Measurements from ENCODE around the gene LLCFC1. TPM values are rescaled to one million over a fixed set of nuclear protein-coding genes. Genes with fewer than 3 reads are reported as not detected.

LLCFC1 gene
- total and polyA plus RNA-seq, 2 of the 13 experiments (the other 11 are each of a cell fraction or from before 2014, with no cell fraction given) = not detected

DNA sequence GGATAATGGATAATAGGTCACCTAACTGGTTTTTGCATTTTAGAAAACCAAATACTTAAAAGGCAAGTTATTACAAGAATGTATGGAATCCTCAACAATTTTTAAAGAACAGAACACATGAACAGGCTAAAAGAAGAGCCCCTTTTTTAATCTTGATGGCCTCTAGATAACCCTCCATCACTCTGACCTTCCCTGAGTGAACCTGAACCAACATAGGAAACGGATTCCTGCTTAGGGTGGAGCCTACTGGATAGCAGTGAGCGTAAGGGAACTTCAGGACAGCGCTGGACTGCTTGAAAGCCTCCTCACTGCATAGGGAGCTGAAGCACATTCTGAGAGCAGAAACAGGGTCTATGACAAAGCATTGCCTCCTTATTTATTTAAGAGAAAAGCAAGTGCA is 26.2 kb upstream of the LLCFC1 start:
- no peaks in the 10 kb centered on the region for H4K20me1 ChIP-seq (ENCODE audit: insufficient read depth, low read length)
- H3K27me3 ChIP-seq (ENCODE audit: control insufficient read depth in 1 of 2, insufficient read depth in 2 of 2, low read length in 2 of 2) = 0 out of 5 replicates have a peak, but pooled peaks cover 0 to 1% of the 10 kb centered on the region in 2 experiments
- no peak overlapping the region for H3K9ac ChIP-seq (ENCODE audit: insufficient read depth, low read depth, low read length)
- H2AFZ ChIP-seq (ENCODE audit: low read length) = no peak overlapping the region
- in situ Hi-C loops (cut with HindIII; ENCODE audit: extremely low pct_ligation_motif_present, low pct_unique_long_range_greater_than_20kb) = no loop called here
- H3K4me1 ChIP-seq (ENCODE audit: insufficient read depth, low read length) = no peaks in the 10 kb centered on the region
- DNase-seq (ENCODE audit: low spot score) = no peak
- WGBS (ENCODE audit: low lambda C conversion rate) = 0% methylated on average over 3 of the region's 3 CpGs
- intact Hi-C loops (cut with micrococcal nuclease; ENCODE audit: unreplicated experiment) = no loop called here
- H3K9me3 ChIP-seq (ENCODE audit: low read length) = no peaks in the 10 kb centered on the region
- H3K27ac ChIP-seq (ENCODE audit: extremely low read length, insufficient read depth, low read length) = no peak overlapping the region
- BruUV-seq (replicated peaks) = no TSS peak
- no peak for ATAC-seq
- no peak overlapping the region for H3K4me2 ChIP-seq (ENCODE audit: low read depth, low read length)
- TF ChIP-seq SYNCRIP (IDR thresholded peaks at IDR 0.05; ENCODE audit: insufficient read depth, low read depth, low read length) = no peak
- no peak for TF ChIP-seq ZSCAN31 (CRISPR knock-in tag; IDR thresholded peaks at IDR 0.05; ENCODE audit: low read depth)
- no peak for TF ChIP-seq CREM (IDR thresholded peaks at IDR 0.05)
- no peak for TF ChIP-seq CREM (CRISPR knock-in tag; IDR thresholded peaks at IDR 0.05)
- TF ChIP-seq ELF4 (CRISPR knock-in tag; IDR thresholded peaks at IDR 0.05; ENCODE audit: borderline replicate concordance) = no peak
- no peak for TF ChIP-seq RARA (CRISPR knock-in tag; IDR thresholded peaks at IDR 0.05)
- no peak for TF ChIP-seq MLXIP (CRISPR knock-in tag; IDR thresholded peaks at IDR 0.05; ENCODE audit: borderline replicate concordance)
- TF ChIP-seq ZNF761 (CRISPR knock-in tag; conservative IDR thresholded peaks at IDR 0.05) = no peak
- TF ChIP-seq MAFF (IDR thresholded peaks at IDR 0.05; ENCODE audit: low read depth, low read length) = no peak
- no peak for TF ChIP-seq ZNF253 (CRISPR knock-in tag; IDR thresholded peaks at IDR 0.05; ENCODE audit: borderline replicate concordance)
- TF ChIP-seq SCMH1 (CRISPR knock-in tag; IDR thresholded peaks at IDR 0.05; ENCODE audit: borderline replicate concordance) = no peak
- TF ChIP-seq POGZ (CRISPR knock-in tag; IDR thresholded peaks at IDR 0.05) = no peak
- no peak for TF ChIP-seq ZMYM4 (CRISPR knock-in tag; IDR thresholded peaks at IDR 0.05)
- no peak for TF ChIP-seq EZH2 (conservative IDR thresholded peaks at IDR 0.05; ENCODE audit: low read depth, low read length)
- TF ChIP-seq ZNF564 (CRISPR knock-in tag; IDR thresholded peaks at IDR 0.05) = no peak
- no peak for TF ChIP-seq ZNF33B (CRISPR knock-in tag; IDR thresholded peaks at IDR 0.05)
- TF ChIP-seq FOXA1 (IDR thresholded peaks at IDR 0.05) = no peak
- no peak for TF ChIP-seq FOXA1 (CRISPR knock-in tag; IDR thresholded peaks at IDR 0.05)
- ChIA-PET POLR2A (no interaction called here), CTCF (ENCODE audit: low intra/inter-chr PET ratio, low total read pairs) (no interaction called here)
- no peak overlapping the region for H3K4me3 ChIP-seq (replicated peaks in 1 of 3; ENCODE audit: insufficient read depth in 1 of 3, low read depth in 2 of 3, low read length in 3 of 3)
- FAIRE-seq = no peak
- H3K79me2 ChIP-seq (ENCODE audit: insufficient read depth, low read length) = no peaks in the 10 kb centered on the region
- no peaks in the 10 kb centered on the region for H3K36me3 ChIP-seq (replicated peaks in 1 of 2; ENCODE audit: control insufficient read depth in 1 of 2, insufficient read depth in 2 of 2, low read length in 2 of 2)

Data from HepG2 (cell line).